Fibroblast of skin of abdomen (primary cell): ENCODE measurements around the gene MROH9.

Source experiments
- DNase-seq: peaks from one replicate; pipeline ENCODE4 v3.0.0-alpha.2; 2013

The MROH9 gene

GRCh38 chr1:171084091-171084490 is 148.8 kb downstream of the MROH9 start:
- no peak for DNase-seq

- DNase-seq = no peak
These were observed 149.5 kb downstream of the MROH9 start for GRCh38 chr1:171084870-171085269.

GRCh38 chr1:171087896-171088295 is 152.6 kb downstream of the MROH9 start:
- no peak for DNase-seq

GRCh38 chr1:171090604-171091003 is 155.3 kb downstream of the MROH9 start, which contains the start of gene FMO3:
FMO3 (plus strand) TSS chr1:171090905; CDS start chr1:171092659, 1,754 bp downstream.
- DNase-seq = no peak

GRCh38 chr1:171103862-171104261 is 168.5 kb downstream of the MROH9 start:
- DNase-seq = no peak

GRCh38 chr1:171107262-171107940 is 172.1 kb downstream of the MROH9 start:
- DNase-seq = no peak

GRCh38 chr1:171107969-171108368 is 172.6 kb downstream of the MROH9 start:
- DNase-seq = no peak

- DNase-seq = no peak
These were observed 174.6 kb downstream of the MROH9 start for GRCh38 chr1:171109966-171110365.

- DNase-seq = peak; percentile 59
These were observed 175.4 kb downstream of the MROH9 start for GRCh38 chr1:171110621-171111326.

- DNase-seq = no peak
These were observed 176.8 kb downstream of the MROH9 start for GRCh38 chr1:171112119-171112518.

GRCh38 chr1:171113382-171113781 is 178.0 kb downstream of the MROH9 start:
- DNase-seq = no peak
